HG03571 (cell line): ENCODE results near the gene KCTD16.

Source experiments
- ATAC-seq: cut with Tn5 transposase; IDR thresholded peaks from one replicate; pipeline ENCODE4 v1.9.1; 2021; ENCODE audit not compliant: unreplicated experiment

Gene KCTD16

GRCh38 chr5:144170276-144171024, at the start of gene KCTD16, which contains the start of gene YIPF5:
Gene KCTD16 (plus strand): TSS chr5:144170873.
Gene YIPF5 (minus strand): TSS chr5:144170659. CDS start chr5:144169955, 704 bp downstream.
- peak; percentile 100 for ATAC-seq

- ATAC-seq: no peak
Measured at GRCh38 chr5:144121577-144121976, 49.1 kb upstream of the KCTD16 start.

GRCh38 chr5:144122081-144122480, 48.6 kb upstream of the KCTD16 start:
- ATAC-seq: no peak

GRCh38 chr5:144122641-144123040, 48.0 kb upstream of the KCTD16 start:
- no peak for ATAC-seq

- ATAC-seq: no peak
Measured at GRCh38 chr5:144125163-144125726, 45.4 kb upstream of the KCTD16 start.

GRCh38 chr5:144126707-144127106, 44.0 kb upstream of the KCTD16 start:
- no peak for ATAC-seq

- ATAC-seq: no peak
Measured at GRCh38 chr5:144128844-144129243, 41.8 kb upstream of the KCTD16 start.

- ATAC-seq: no peak
Measured at GRCh38 chr5:144130306-144130705, 40.4 kb upstream of the KCTD16 start.

- ATAC-seq: no peak
Measured at GRCh38 chr5:144131261-144131660, 39.4 kb upstream of the KCTD16 start.

GRCh38 chr5:144133050-144133633, 37.5 kb upstream of the KCTD16 start:
- no peak for ATAC-seq

- ATAC-seq: no peak
Measured at GRCh38 chr5:144134194-144134826, 36.4 kb upstream of the KCTD16 start.

- no peak for ATAC-seq
Measured at GRCh38 chr5:144135113-144135762, 35.4 kb upstream of the KCTD16 start.

- no peak for ATAC-seq
Measured at GRCh38 chr5:144139586-144139985, 31.1 kb upstream of the KCTD16 start.

GRCh38 chr5:144141585-144141984, 29.1 kb upstream of the KCTD16 start:
- no peak for ATAC-seq

- peak; percentile 98 for ATAC-seq
Measured at GRCh38 chr5:144142139-144142823, 28.4 kb upstream of the KCTD16 start.

- ATAC-seq: no peak
Measured at GRCh38 chr5:144142824-144143162, 27.9 kb upstream of the KCTD16 start.

GRCh38 chr5:144143625-144144024, 27.0 kb upstream of the KCTD16 start:
- ATAC-seq: no peak

- no peak for ATAC-seq
Measured at GRCh38 chr5:144144956-144145751, 25.5 kb upstream of the KCTD16 start.

GRCh38 chr5:144151026-144151425, 19.6 kb upstream of the KCTD16 start:
- ATAC-seq: no peak

- no peak for ATAC-seq
Measured at GRCh38 chr5:144156767-144157171, 13.9 kb upstream of the KCTD16 start.
